NB4 (cell line): ENCODE data around the gene HS3ST3A1.

ENCODE experiments used
- DNase-seq: peaks from one replicate; pipeline ENCODE4 v3.0.0; 2010; ENCODE audit warnings: low read depth
- H3K4me3 ChIP-seq: one replicate; pipeline ENCODE4 v1.5.1; 2011; ENCODE audit warnings: mild to moderate bottlenecking, low read depth, low read length, moderate library complexity
- CTCF ChIP-seq: IDR thresholded peaks from one replicate; pipeline ENCODE4 v1.5.1; 2012; ENCODE audit warnings: low read depth, low read length
- MAX ChIP-seq: IDR thresholded peaks from 2 replicates; pipeline ENCODE4 v1.6.1; 2011; ENCODE audit warnings: low read depth, low read length
- MYC ChIP-seq: IDR thresholded peaks from 2 replicates; pipeline ENCODE4 v1.6.1; 2011; ENCODE audit warnings: low read depth, low read length
- POLR2A ChIP-seq: IDR thresholded peaks from 2 replicates; pipeline ENCODE4 v1.6.1; 2011; ENCODE audit warnings: mild to moderate bottlenecking; ENCODE audit not compliant: insufficient read length; ENCODE audit errors: extremely low read depth

Gene HS3ST3A1

GRCh38 chr17:13531721-13532120 lies 70.0 kb downstream of the HS3ST3A1 start:
- H3K4me3 ChIP-seq = no peak overlapping the region
- TF ChIP-seq MAX (no peak), CTCF (no peak), MYC (no peak), POLR2A (no peak)
- no peak for DNase-seq

GRCh38 chr17:13525876-13526275 lies 75.9 kb downstream of the HS3ST3A1 start:
- no peak for TF ChIP-seq MYC
- no peak for TF ChIP-seq CTCF
- H3K4me3 ChIP-seq = no peak overlapping the region
- no peak for DNase-seq

- TF ChIP-seq MYC (no peak), MAX (no peak), POLR2A (no peak)
Measured at GRCh38 chr17:13523164-13523563, 78.6 kb downstream of the HS3ST3A1 start.

GRCh38 chr17:13522749-13523148 lies 79.0 kb downstream of the HS3ST3A1 start:
- TF ChIP-seq MYC (no peak), MAX (no peak), CTCF (no peak), POLR2A (no peak)
- H3K4me3 ChIP-seq = no peak overlapping the region
- DNase-seq = no peak

More at GRCh38 chr17:13523164-13523563, 78.6 kb downstream of the HS3ST3A1 start:
- H3K4me3 ChIP-seq = no peak overlapping the region
- no peak for DNase-seq

- DNase-seq = no peak
- no peak overlapping the region for H3K4me3 ChIP-seq
- TF ChIP-seq CTCF (no peak), MYC (no peak), POLR2A (no peak), MAX (no peak)
Measured at GRCh38 chr17:13521784-13522183, 79.9 kb downstream of the HS3ST3A1 start.

GRCh38 chr17:13520899-13521572 lies 80.7 kb downstream of the HS3ST3A1 start:
- no peak overlapping the region for H3K4me3 ChIP-seq
- no peak for DNase-seq
- no peak for TF ChIP-seq MYC
- no peak for TF ChIP-seq CTCF
